Myocyte (in vitro differentiated cells): ENCODE data around the gene TNFAIP2. TPM values are rescaled to one million over a fixed set of nuclear protein-coding genes. Genes with fewer than 3 reads are reported as not detected.
"Not testable (repeated sequence)": the region's sequence is repeated elsewhere in the genome, so short reads cannot be mapped to it uniquely, and the experiment has no call there.

ENCODE experiments used
- DNase-seq: peaks from one replicate; pipeline ENCODE4 v3.0.0-alpha.2; 2012; ENCODE audit warnings: low read depth
- total RNA-seq: library from RNA; depleted of rRNA; stranded (reverse); fragments of >200 nt; gene quantifications from 2 replicates; pipeline ENCODE4 v1.2.3, GENCODE V29; 2014

Gene TNFAIP2
- total RNA-seq, 1 donor from 2014 or later = 76.6 TPM

- DNase-seq = peak; percentile 92
Measured at GRCh38 chr14:103155010-103155409, 31.7 kb downstream of the TNFAIP2 start.

DNA sequence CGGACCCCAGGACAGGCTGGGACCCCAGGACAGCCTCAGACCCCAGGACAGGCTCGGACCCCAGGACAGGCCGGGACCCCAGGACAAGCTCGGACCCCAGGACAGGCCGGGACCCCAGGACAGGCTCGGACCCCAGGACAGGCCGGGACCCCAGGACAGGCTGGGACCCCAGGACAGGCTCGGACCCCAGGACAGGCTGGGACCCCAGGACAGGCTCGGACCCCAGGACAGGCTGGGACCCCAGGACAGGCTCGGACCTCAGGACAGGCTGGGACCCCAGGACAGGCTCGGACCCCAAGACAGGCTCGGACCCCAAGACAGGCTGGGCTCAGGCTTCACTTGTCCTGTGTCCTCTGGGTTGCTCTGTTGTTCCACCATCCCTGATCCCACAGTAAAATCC lies 32.2 kb downstream of the TNFAIP2 start:
- not testable (repeated sequence) for DNase-seq

DNA sequence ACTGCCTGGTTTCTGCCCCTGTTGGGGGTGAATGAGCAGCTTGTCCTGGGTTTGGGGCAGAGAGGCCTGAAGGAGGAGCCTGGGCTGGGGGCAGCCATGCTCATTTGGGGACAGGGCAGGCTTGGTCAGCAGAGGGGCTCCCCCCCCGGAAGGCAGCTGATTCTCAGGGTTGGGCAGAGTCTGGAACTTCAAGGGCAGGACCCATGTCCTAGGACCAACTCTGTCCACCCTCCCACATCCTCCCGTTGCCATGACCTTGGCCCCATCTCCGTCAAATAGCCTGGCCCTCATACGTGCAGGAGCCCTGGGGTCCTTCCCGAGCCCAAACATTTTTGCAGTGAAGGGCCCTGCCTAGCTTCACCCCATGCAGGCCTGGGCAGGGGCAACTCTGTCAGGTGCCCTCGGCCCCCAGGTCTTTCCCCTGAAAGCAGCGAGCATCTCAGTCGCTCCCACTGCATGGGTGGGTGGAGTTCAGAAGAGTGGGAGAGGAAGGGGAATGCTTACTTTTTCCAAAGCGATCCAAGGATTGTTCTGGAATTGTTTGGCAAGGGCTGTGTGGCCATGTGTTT lies 32.6 kb downstream of the TNFAIP2 start:
- no peak for DNase-seq

- DNase-seq = no peak
Measured at GRCh38 chr14:103156651-103157378, 33.6 kb downstream of the TNFAIP2 start.

- DNase-seq = no peak
Measured at GRCh38 chr14:103157969-103158368, 34.7 kb downstream of the TNFAIP2 start.

DNA sequence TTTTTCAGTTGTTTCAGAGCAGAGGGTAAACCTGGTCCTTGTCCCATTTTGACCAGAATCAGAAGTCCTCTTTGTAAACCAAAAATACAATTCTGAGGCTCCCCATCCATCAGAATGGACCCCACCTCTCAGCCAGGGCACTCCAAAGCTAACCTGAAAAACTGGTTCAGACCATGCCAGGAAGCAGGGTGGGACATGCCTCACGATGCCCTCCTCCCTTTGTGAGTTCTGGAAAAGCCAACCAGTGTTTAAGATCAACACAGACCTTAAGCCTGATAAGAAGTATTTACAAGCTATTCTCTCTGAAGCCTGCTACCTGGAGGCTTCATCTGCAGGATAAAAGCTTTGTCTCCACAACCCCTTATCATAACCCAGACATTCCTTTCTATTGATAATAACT lies 35.4 kb downstream of the TNFAIP2 start:
- DNase-seq = no peak

DNA sequence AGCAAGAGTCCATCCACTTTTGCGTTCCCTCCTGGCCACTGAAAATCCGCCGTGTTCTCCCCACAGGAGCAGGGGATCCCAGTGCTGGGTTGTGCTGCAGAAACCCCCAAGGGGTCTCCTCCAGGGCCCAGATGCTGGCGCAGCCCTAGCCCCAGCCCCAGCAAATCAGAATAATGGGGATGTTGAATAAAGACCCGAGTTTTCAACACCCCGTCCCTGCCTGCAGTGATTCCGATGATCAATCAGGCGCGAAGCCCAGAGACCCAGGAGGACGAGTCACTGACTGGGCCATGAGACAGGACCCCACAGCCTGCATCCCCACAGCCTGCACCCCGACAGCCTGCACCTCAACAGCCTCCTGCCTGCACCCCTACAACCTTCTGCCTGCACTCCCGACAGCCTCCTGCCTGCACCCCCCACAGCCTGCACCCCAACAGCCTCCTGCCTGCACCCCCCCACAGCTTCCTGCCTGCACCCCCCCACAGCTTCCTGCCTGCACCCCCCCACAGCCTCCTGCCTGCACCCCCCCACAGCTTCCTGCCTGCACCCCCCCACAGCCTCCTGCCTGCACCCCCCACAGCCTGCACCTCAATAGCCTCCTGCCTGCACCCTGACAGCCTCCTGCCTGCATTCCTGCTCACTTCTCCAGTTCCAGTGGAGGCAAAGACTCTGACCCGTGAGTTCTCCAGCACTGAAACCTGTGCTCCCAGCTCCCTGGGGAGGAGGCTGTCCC lies 37.2 kb downstream of the TNFAIP2 start:
- DNase-seq = no peak

DNA sequence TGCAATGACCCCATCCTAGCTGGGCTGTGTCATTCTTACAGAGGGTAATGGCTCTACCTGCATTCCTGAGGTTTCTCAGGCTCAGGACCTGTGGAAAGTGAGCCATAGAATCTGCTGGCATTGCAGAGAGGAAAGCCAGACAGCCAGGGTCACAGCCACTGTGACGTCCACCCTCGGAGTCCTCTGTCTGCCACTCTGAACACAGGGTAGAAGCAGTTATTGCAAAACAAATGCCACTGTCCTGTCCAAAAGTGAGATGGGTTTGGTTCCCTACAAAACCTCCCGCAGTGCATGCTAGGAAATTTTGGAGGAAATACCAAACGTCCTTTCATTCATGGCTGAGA lies 37.8 kb downstream of the TNFAIP2 start:
- DNase-seq = no peak

GRCh38 chr14:103163199-103163598 lies 39.9 kb downstream of the TNFAIP2 start:
- no peak for DNase-seq

- DNase-seq = no peak
Measured at GRCh38 chr14:103164006-103164405, 40.7 kb downstream of the TNFAIP2 start.

- no peak for DNase-seq
Measured at GRCh38 chr14:103164779-103165178, 41.5 kb downstream of the TNFAIP2 start.

GRCh38 chr14:103165323-103165722 lies 42.1 kb downstream of the TNFAIP2 start:
- no peak for DNase-seq

GRCh38 chr14:103169954-103170353 lies 46.7 kb downstream of the TNFAIP2 start:
- no peak for DNase-seq

- not testable (repeated sequence) for DNase-seq
Measured at GRCh38 chr14:103171206-103171605, 47.9 kb downstream of the TNFAIP2 start.

DNA sequence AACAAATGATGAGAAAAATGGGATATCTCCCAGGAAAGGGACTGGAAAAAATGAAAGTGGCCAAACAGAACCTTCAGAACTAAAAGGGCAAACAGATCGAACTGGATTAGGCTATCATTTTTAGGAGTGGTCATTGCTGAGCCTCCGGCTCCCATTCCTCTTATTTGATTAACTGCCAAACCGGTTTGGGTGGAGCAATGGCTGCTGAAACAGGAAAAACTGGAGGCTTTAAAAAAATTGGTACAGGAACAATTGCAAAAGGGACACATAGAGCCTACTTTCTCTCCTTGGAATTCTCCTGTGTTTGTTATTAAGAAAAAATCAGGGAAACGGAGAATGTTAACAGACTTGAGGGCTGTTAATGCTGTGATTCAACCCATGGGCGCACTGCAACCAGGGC lies 49.7 kb downstream of the TNFAIP2 start:
- DNase-seq = no peak

- not testable (repeated sequence) for DNase-seq
Measured at GRCh38 chr14:103173887-103174286, 50.6 kb downstream of the TNFAIP2 start.

DNA sequence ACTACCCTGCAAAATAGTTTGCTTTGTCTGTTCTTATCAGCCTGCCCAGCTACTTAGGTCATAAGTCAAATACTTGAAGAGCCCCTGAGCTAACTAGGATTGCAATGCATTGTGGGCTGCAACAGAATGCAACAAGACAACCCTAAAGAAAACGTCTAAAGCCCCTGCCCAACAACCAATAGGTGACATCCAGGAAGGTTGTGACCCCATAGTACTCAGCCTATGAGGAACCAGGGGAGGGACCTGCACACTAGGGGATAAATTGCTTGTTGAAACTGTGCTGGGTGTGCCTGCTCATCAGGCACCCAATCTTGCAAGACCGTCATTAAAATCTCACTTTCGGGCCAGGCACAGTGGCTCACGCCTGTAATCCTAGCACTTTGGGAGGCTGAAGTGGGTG lies 52.9 kb downstream of the TNFAIP2 start:
- DNase-seq = not testable (repeated sequence)

GRCh38 chr14:103177376-103177775 lies 54.1 kb downstream of the TNFAIP2 start:
- DNase-seq = no peak

DNA sequence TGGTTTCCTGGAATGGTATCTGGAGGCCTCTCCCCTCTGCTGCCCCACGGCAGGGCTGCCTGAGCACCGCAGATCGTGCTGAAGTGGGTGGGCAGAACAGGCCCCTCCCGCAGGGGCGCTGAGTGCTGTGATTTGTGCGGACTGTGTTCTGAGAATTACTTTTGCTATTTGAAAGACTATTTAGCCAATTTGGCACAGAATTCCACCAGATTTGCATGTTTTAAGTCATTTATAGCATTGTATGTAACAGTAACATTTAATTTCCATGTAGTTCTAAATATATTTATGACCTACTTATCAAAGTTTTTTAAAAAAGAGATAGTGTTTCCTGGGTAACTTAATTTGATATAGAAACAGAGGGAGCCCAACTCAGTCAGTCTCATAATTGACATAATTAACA lies 55.3 kb downstream of the TNFAIP2 start:
- no peak for DNase-seq

GRCh38 chr14:103179094-103179493 lies 55.8 kb downstream of the TNFAIP2 start:
- no peak for DNase-seq

GRCh38 chr14:103180331-103180730 lies 57.1 kb downstream of the TNFAIP2 start:
- DNase-seq = no peak

DNA sequence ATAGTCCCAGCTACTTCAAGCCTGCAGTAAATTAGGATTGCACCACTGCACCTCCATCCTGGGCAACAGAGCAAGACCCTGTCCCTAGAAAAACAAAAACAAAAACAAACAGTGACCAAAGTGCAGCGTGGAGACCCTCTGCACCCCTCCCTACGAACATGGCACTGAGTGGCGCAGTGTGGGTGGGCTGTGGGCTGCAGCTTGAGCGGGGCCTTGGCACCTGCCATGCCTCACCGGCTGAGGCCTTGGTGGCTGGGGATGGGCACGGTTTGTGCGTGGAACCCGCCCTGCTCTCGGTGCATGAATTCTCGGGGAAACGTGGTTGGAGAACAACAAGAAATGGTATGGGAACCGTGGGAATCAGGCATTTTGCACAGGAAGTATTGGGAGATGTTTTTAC lies 60.8 kb downstream of the TNFAIP2 start:
- no peak for DNase-seq
